22Rv1 (cell line): ENCODE data around the gene LIMA1.
"Not testable (repeated sequence)": the region's sequence is repeated elsewhere in the genome, so short reads cannot be mapped to it uniquely, and the experiment has no call there.

Experiments
- CTCF ChIP-seq: fragments of 450-650 bp; IDR thresholded peaks from 2 replicates; pipeline ENCODE4 v1.5.1; 2017; ENCODE audit warnings: mild to moderate bottlenecking
- ZFX ChIP-seq: fragments of 450-650 bp; IDR thresholded peaks from 2 replicates; pipeline ENCODE4 v1.6.1; 2017; ENCODE audit warnings: antibody characterized with exemption, borderline replicate concordance

GRCh38 chr12:50313971-50314370 lies 30.7 kb upstream of the LIMA1 start:
- TF ChIP-seq CTCF, ZFX: not testable (repeated sequence)
